Measurements from ENCODE around the gene LY86.

DNA sequence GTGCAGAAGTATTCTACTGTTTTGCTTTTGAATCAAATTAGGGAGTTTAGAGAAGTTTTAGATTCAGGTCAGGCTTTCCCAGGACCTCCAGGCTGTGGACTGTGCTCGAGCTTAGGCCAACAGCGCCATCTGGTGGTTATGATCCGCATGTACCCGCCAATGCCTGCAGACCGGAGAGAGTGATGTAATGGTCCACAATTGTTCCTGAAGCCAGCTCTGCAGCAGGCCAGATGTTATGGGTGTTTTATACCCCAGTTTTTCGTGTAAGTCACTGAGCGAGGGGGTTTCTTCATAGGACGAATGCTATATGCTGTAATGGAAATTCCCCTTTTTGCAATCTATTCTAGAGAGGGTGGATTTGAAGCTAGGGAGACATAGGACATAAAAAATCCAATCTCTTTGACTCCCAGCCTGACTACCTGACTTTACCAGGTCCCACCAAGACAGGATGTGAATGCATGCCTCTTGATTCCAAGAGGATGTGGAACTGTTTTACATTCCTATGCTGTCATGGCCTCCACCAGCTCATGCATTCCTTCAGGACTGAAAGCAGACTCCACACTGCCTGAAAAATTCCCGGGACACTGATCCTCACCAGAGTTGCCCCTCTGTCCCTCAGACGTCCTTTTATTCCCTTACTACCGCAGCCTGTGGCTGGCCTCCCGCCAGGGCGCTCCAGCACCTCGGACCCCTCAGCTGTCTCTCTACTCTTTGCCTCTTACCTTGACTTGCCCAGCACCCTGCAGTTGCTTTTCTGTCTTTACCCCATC is 41.2 kb upstream of the LY86 start:
- TF ChIP-seq POLR2AphosphoS5 (IDR thresholded peaks at IDR 0.05; ENCODE audit: low read depth, low read length): no peak
- no peak for TF ChIP-seq POLR2A (IDR thresholded peaks at IDR 0.05; ENCODE audit: low read depth, low read length)
- TF ChIP-seq SPI1 (IDR thresholded peaks at IDR 0.05; ENCODE audit: low read depth, low read length): no peak
- no peak for TF ChIP-seq TAF1 (IDR thresholded peaks at IDR 0.05; ENCODE audit: low read depth, low read length)
